Heart left ventricle (tissue), 16 donors: ENCODE results near the gene C7orf57. TPM values are rescaled to one million over a fixed set of nuclear protein-coding genes. Genes with fewer than 3 reads are reported as not detected.

Experiments used
- ATAC-seq, 4 donors: fragments of 200-7000 bp; cut with Tn5 transposase; one replicate each; pipeline ENCODE4 v1.9.1; 2020 to 2022; ENCODE audit warnings: moderate library complexity in 4 of 4, mild to moderate bottlenecking in 3 of 4, moderate number of reproducible peaks in 1 of 4
- DNase-seq, 5 donors: peaks; one replicate each; pipeline ENCODE4 v3.0.0-alpha.2; 2020
- H3K27ac ChIP-seq, 12 donors: fragments of 200-600 bp; sonication (generic) in 4 of 12; one replicate each; pipeline versions ENCODE4 v1.5.0 to v1.8.0; 2016 to 2022; ENCODE audit warnings: mild to moderate bottlenecking in 2 of 12
- H3K27me3 ChIP-seq, 9 donors: fragments of 200-600 bp; sonication (generic) in 2 of 9; one replicate each; pipeline versions ENCODE4 v1.5.1 to v1.8.0; 2016 to 2022; ENCODE audit warnings: mild to moderate bottlenecking in 3 of 9
- H3K36me3 ChIP-seq, 9 donors: fragments of 200-600 bp; sonication (generic) in 2 of 9; one replicate each; pipeline versions ENCODE4 v1.5.0 to v1.8.0; 2018 to 2022; ENCODE audit warnings: mild to moderate bottlenecking in 2 of 9
- H3K4me1 ChIP-seq, 12 donors: fragments of 200-600 bp; sonication (generic) in 4 of 12; one replicate each; pipeline versions ENCODE4 v1.5.0 to v1.8.0; 2016 to 2022; ENCODE audit warnings: mild to moderate bottlenecking in 3 of 12
- H3K4me3 ChIP-seq, 12 donors: fragments of 200-600 bp; sonication (generic) in 4 of 12; one replicate each; pipeline versions ENCODE4 v1.5.0 to v1.8.0; 2017 to 2022; ENCODE audit warnings: mild to moderate bottlenecking in 9 of 12, moderate library complexity in 4 of 12
- H3K9me3 ChIP-seq, 12 donors: fragments of 200-600 bp; sonication (generic) in 4 of 12; one replicate each; pipeline versions ENCODE4 v1.5.0 to v1.8.0; 2016 to 2022; ENCODE audit warnings: mild to moderate bottlenecking in 1 of 12
- CTCF ChIP-seq, 12 donors: fragments of 200-600 bp; sonication (generic) in 4 of 12; IDR thresholded peaks; one replicate each; pipeline versions ENCODE4 v1.5.0 to v1.8.0; 2018 to 2022; ENCODE audit warnings: antibody characterized with exemption in 12 of 12, mild to moderate bottlenecking in 5 of 12
- POLR2A ChIP-seq, 2 donors: fragments of 450-650 bp; IDR thresholded peaks; one replicate each; pipeline ENCODE4 v1.6.1; 2017; ENCODE audit warnings: antibody characterized with exemption in 2 of 2, mild to moderate bottlenecking in 2 of 2, moderate library complexity in 2 of 2
- WGBS, 4 donors: extraction: QIAGEN DNeasy Blood & Tissue Kit in 2 of 4; methylation state at CpG; one replicate each; pipeline versions ENCODE4 v1.1.5 to v1.1.7; 2013 to 2018; 5-methylcytosine and 5-hydroxymethylcytosine counted together
- intact Hi-C, 10 donors: fragments of 100-400 bp; cut with DNase I; formaldehyde crosslinking; loops; one replicate each; pipeline versions ENCODE4 v1.11.1 to v1.14.2; 2022
- polyA plus RNA-seq, 2 donors: library from polyadenylated mRNA; stranded (reverse); fragments of 200-250 nt; gene quantifications; one replicate each; pipeline ENCODE4 v1.2.3, GENCODE V29; 2013
- total RNA-seq, 9 donors: library from RNA; depleted of rRNA in 2 of 9; stranded (reverse); fragments of >200 nt in 2 of 9; fragmentation: NEBNext Ultra II Directional in 3 of 9; extraction: Animal tissue kit (Norgen Biotek cat#: 25700) in 3 of 9; gene quantifications; one replicate each; pipeline versions ENCODE4 v1.1.0 to v1.2.4, GENCODE V29; 2016 to 2023
- donor health status: ischemic (EF 13 %, LVEDD 7.1; RV severe dilation, severe dysfunction).
- donor health status: healthy with polysubstance abuse.
- donor health status: DM: no; HTN: yes; CAD: no.
- donor health status: DM: no; HTN: no; CAD: no.
- donor health status: ischemic (EF 25% LVEDD 6.9; RV normal size, moderate dysfunction).
- donor health status: ischemic (EF 25% LVEDD 5.7; RV mildly dilated, moderate dysfunction).
- donor health status: healthy.
- donor health status: DM: yes; HTN: yes; CAD: no.
- donor health status: ischemic (EF 35%, LVEDD 5.7; RV mildly dilated, moderate dysfunction).
- donor health status: nonischemic (EF 11% LVEDD 7.7; RV severe dilation, severe dysfunction).
- donor health status: DM: yes; HTN: yes; CAD: no.
- donor health status: PGD.
- donor health status: ischemic (EF 29% LVEDD 5.4; RV normal size, mild dysfunction).
- donor health status: nonischemic (EF 23%, LVEDD 6.1; RV moderate dilation, normal function).

Gene C7orf57
- total and polyA plus RNA-seq, 11 donors, result 0.03 to 0.27 TPM; not detected in 9

- DNase-seq (no peak), ATAC-seq (no peak)
- Histone ChIP-seq H3K36me3 (no peaks in the 10 kb centered on the region), H3K9me3 (no peaks in the 10 kb centered on the region), H3K27me3 (no peaks in the 10 kb centered on the region), H3K27ac (no peak overlapping the region), H3K4me1 (no peaks in the 10 kb centered on the region), H3K4me3 (no peak overlapping the region)
- intact Hi-C loops, result no loop called here
- TF ChIP-seq CTCF (IDR thresholded peaks at IDR 0.05), result no peak
- TF ChIP-seq POLR2A (IDR thresholded peaks at IDR 0.05), result no peak
- WGBS, 4 donors, result 67 to 70% (median 69%) methylated on average over 14 of the region's 14 CpGs
These were observed 11.1 kb downstream of the C7orf57 start for GRCh38 chr7:48046458-48046857.

- intact Hi-C loops, result no loop called here
- WGBS, 4 donors, result 94 to 95% (median 94%) methylated on average over 8 of the region's 8 CpGs
- Histone ChIP-seq H3K27me3 (no peaks in the 10 kb centered on the region), H3K4me1 (no peaks in the 10 kb centered on the region), H3K9me3 (no peaks in the 10 kb centered on the region), H3K36me3 (no peaks in the 10 kb centered on the region), H3K4me3 (no peak overlapping the region), H3K27ac (no peak overlapping the region)
- DNase-seq (no peak), ATAC-seq (no peak)
- TF ChIP-seq CTCF (IDR thresholded peaks at IDR 0.05), result no peak
- TF ChIP-seq POLR2A (IDR thresholded peaks at IDR 0.05), result no peak
These were observed 12.8 kb downstream of the C7orf57 start for GRCh38 chr7:48048113-48048512.

- WGBS, 4 donors, result 78 to 84% (median 81%) methylated on average over 8 of the region's 8 CpGs
- Histone ChIP-seq H3K9me3 (no peaks in the 10 kb centered on the region), H3K27me3 (no peaks in the 10 kb centered on the region), H3K4me1 (no peaks in the 10 kb centered on the region), H3K36me3 (no peaks in the 10 kb centered on the region), H3K27ac (no peak overlapping the region), H3K4me3 (no peak overlapping the region)
- intact Hi-C loops, result no loop called here
- ATAC-seq (peak in 2 of 4 donors; percentile 24 to 41), DNase-seq (peak in 1 of 5 donors; percentile 28)
- no peak for TF ChIP-seq CTCF (IDR thresholded peaks at IDR 0.05)
- TF ChIP-seq POLR2A (IDR thresholded peaks at IDR 0.05), result no peak
These were observed 14.5 kb downstream of the C7orf57 start for GRCh38 chr7:48049850-48050249.

DNA sequence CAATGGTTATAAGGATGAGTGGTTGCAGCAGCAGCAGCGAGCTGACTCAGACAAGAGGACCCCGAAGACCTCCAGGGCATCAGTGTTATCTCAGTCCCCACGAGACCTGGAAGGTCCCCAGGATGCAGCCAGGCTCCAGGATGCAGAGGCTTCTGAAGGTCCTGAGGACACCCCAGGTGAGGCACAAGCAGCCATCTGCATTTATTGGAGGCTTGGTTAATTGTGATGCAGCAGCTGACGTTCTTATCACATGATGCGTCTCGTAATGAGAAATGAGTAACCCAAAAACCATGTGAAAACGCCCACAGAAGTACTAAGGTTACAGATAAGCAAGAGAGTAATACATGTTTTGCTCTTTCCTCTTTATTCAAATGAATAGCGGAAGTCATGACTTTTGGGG, 17.4 kb downstream of the C7orf57 start:
- DNase-seq (no peak), ATAC-seq (peak in 1 of 4 donors; percentile 45)
- WGBS, 4 donors, result 68 to 78% (median 74%) methylated on average over 8 of the region's 8 CpGs

More for the DNA sequence above, 17.4 kb downstream of the C7orf57 start:
- no peaks in the 10 kb centered on the region for H3K4me1 ChIP-seq
- no peaks in the 10 kb centered on the region for H3K36me3 ChIP-seq
- intact Hi-C loops, result no loop called here
- no peak overlapping the region for H3K27ac ChIP-seq
- no peak for TF ChIP-seq CTCF (IDR thresholded peaks at IDR 0.05)
- TF ChIP-seq POLR2A (IDR thresholded peaks at IDR 0.05), result no peak
- H3K4me3 ChIP-seq, result no peak overlapping the region
- no peaks in the 10 kb centered on the region for H3K27me3 ChIP-seq
- H3K9me3 ChIP-seq, result peaks cover 0 to 14% (median 0%) of the 10 kb centered on the region in 12 donors
